HFFc6 (cell line): Measurements from ENCODE around the gene TIGD2. TPM values are rescaled to one million over a fixed set of nuclear protein-coding genes. Genes with fewer than 3 reads are reported as not detected.
"Not testable (repeated sequence)": the region's sequence is repeated elsewhere in the genome, so short reads cannot be mapped to it uniquely, and the experiment has no call there.

Experiments used
- DNase-seq: peaks from one replicate; pipeline ENCODE4 v3.0.0-alpha.2; 2018
- H3K27ac Mint-ChIP-seq: 2 replicates; pipeline ENCODE4 v1.8.0; 2020; ENCODE audit warnings: mild to moderate bottlenecking, mixed read lengths
- H3K27me3 Mint-ChIP-seq: 2 replicates; pipeline ENCODE4 v1.8.0; 2021; ENCODE audit warnings: mild to moderate bottlenecking, moderate library complexity, mixed read lengths; ENCODE audit not compliant: insufficient read depth
- H3K36me3 Mint-ChIP-seq: 2 replicates; pipeline ENCODE4 v1.8.0; 2021; ENCODE audit warnings: low read depth, mixed read lengths
- H3K4me1 Mint-ChIP-seq: 2 replicates; pipeline ENCODE4 v1.8.0; 2020; ENCODE audit warnings: low read depth, mixed read lengths
- H3K4me3 Mint-ChIP-seq: 2 replicates; pipeline ENCODE4 v1.8.0; 2020; ENCODE audit warnings: mild to moderate bottlenecking, moderate library complexity, mixed read lengths
- H3K9me3 Mint-ChIP-seq: 2 replicates; pipeline ENCODE4 v1.8.0; 2020; ENCODE audit warnings: mild to moderate bottlenecking, mixed read lengths
- CTCF ChIP-seq: fragments of 200-600 bp; sonication (generic); IDR thresholded peaks from 2 replicates; pipeline ENCODE4 v1.5.0; 2021; ENCODE audit warnings: antibody characterized with exemption, mild to moderate bottlenecking
- total RNA-seq, 6 experiments: library from RNA; stranded (reverse); fragmentation: NEBNext Ultra II Directional; extraction: Animal tissue kit (Norgen Biotek cat#: 25700); gene quantifications; 2 replicates in 1 of 6; 3 replicates in 5 of 6; pipeline ENCODE4 v1.2.3, GENCODE V29; 2021

Gene TIGD2
- total RNA-seq, 6 experiments from 2014 or later: 8.7 to 12.1 (median 10.5) TPM

- Mint-ChIP-seq H3K27me3 (0 out of 2 replicates have a peak, but pooled peaks cover 5% of the 10 kb centered on the region), H3K4me3 (no peak overlapping the region), H3K9me3 (no peaks in the 10 kb centered on the region), H3K4me1 (peaks cover 16% of the 10 kb centered on the region), H3K36me3 (no peaks in the 10 kb centered on the region), H3K27ac (no peak overlapping the region)
- TF ChIP-seq CTCF: no peak
- no peak for DNase-seq
These were observed 28.9 kb downstream of the TIGD2 start for GRCh38 chr4:89140168-89140759.

GRCh38 chr4:89142691-89143669 lies 31.6 kb downstream of the TIGD2 start:
- no peak for TF ChIP-seq CTCF
- no peak for DNase-seq
- Mint-ChIP-seq H3K4me3 (no peak overlapping the region), H3K4me1 (no peaks in the 10 kb centered on the region), H3K27me3 (peaks cover 9% of the 10 kb centered on the region; the same call in 1 of the 2 replicates), H3K27ac (no peak overlapping the region), H3K36me3 (no peaks in the 10 kb centered on the region), H3K9me3 (no peaks in the 10 kb centered on the region)

GRCh38 chr4:89144652-89145051 lies 33.3 kb downstream of the TIGD2 start:
- peaks cover 11% of the 10 kb centered on the region; the same call in 1 of the 2 replicates for H3K27me3 Mint-ChIP-seq
- not testable (repeated sequence) for H3K4me1 Mint-ChIP-seq, DNase-seq, H3K27ac Mint-ChIP-seq, H3K4me3 Mint-ChIP-seq, H3K9me3 Mint-ChIP-seq, H3K36me3 Mint-ChIP-seq

GRCh38 chr4:89146196-89146595 lies 34.9 kb downstream of the TIGD2 start:
- Mint-ChIP-seq H3K4me1 (no peaks in the 10 kb centered on the region), H3K4me3 (no peak overlapping the region), H3K27ac (no peak overlapping the region), H3K27me3 (peaks cover 11% of the 10 kb centered on the region; the same call in 1 of the 2 replicates), H3K9me3 (no peaks in the 10 kb centered on the region), H3K36me3 (no peaks in the 10 kb centered on the region)
- no peak for TF ChIP-seq CTCF
- no peak for DNase-seq

- no peak overlapping the region for H3K27ac Mint-ChIP-seq
- TF ChIP-seq CTCF: no peak
- DNase-seq: no peak
- no peaks in the 10 kb centered on the region for H3K9me3 Mint-ChIP-seq
- no peaks in the 10 kb centered on the region; the same call in 1 of the 2 replicates for H3K4me1 Mint-ChIP-seq
- peaks cover 5% of the 10 kb centered on the region for H3K27me3 Mint-ChIP-seq
- no peak overlapping the region for H3K4me3 Mint-ChIP-seq
- H3K36me3 Mint-ChIP-seq: no peaks in the 10 kb centered on the region
These were observed 41.6 kb downstream of the TIGD2 start for GRCh38 chr4:89152972-89153371.
